Thymus (tissue), 11 donors: ENCODE measurements around the gene IP6K2. TPM values are rescaled to one million over a fixed set of nuclear protein-coding genes. Genes with fewer than 3 reads are reported as not detected.

Source experiments
- DNase-seq, 9 donors: peaks; one replicate each; pipeline ENCODE4 v3.0.0-alpha.2; 2013; ENCODE audit warnings: low spot score in 9 of 9, low read depth in 6 of 9, missing footprints in 1 of 9
- H3K27ac ChIP-seq, 2 donors: one replicate each; pipeline ENCODE4 v1.5.1; 2013; ENCODE audit warnings: control low read depth in 1 of 2, low read depth in 1 of 2, low read length in 1 of 2, mild to moderate bottlenecking in 1 of 2, moderate library complexity in 1 of 2
- H3K27me3 ChIP-seq, 2 donors: one replicate each; pipeline ENCODE4 v1.5.1; 2013; ENCODE audit warnings: low read length in 1 of 2; ENCODE audit not compliant: control insufficient read depth in 2 of 2, insufficient read depth in 1 of 2
- H3K36me3 ChIP-seq, 2 donors: one replicate each; pipeline ENCODE4 v1.5.1; 2013; ENCODE audit warnings: low read length in 1 of 2, mild to moderate bottlenecking in 1 of 2, moderate library complexity in 1 of 2; ENCODE audit not compliant: control insufficient read depth in 2 of 2, insufficient read depth in 2 of 2
- H3K4me1 ChIP-seq, 2 donors: one replicate each; pipeline ENCODE4 v1.5.1; 2013; ENCODE audit warnings: low read length in 2 of 2; ENCODE audit not compliant: control insufficient read depth in 2 of 2, insufficient read depth in 2 of 2
- H3K4me3 ChIP-seq, 2 donors: one replicate each; pipeline ENCODE4 v1.5.1; 2013; ENCODE audit warnings: low read length in 2 of 2, control low read depth in 1 of 2, mild to moderate bottlenecking in 1 of 2
- H3K9me3 ChIP-seq, 2 donors: one replicate each; pipeline ENCODE4 v1.5.1; 2013; ENCODE audit warnings: low read length in 1 of 2, mild to moderate bottlenecking in 1 of 2; ENCODE audit not compliant: control insufficient read depth in 2 of 2, insufficient read depth in 1 of 2
- WGBS: extraction: QIAGEN DNeasy Blood & Tissue Kit; methylation state at CpG from one replicate; pipeline ENCODE4 v1.1.7; 2013; 5-methylcytosine and 5-hydroxymethylcytosine counted together
- polyA plus RNA-seq: library from polyadenylated mRNA; stranded (reverse); fragments of 200-250 nt; gene quantifications from one replicate; pipeline ENCODE4 v1.2.3, GENCODE V29; 2013
- total RNA-seq: library from RNA; stranded (reverse); fragments of 120-200 nt; gene quantifications from one replicate; pipeline ENCODE4 v1.2.4, GENCODE V29; 2013
- donor health status: healthy.

IP6K2 gene
- total and polyA plus RNA-seq, 2 donors = 98.4 to 134 TPM

DNA sequence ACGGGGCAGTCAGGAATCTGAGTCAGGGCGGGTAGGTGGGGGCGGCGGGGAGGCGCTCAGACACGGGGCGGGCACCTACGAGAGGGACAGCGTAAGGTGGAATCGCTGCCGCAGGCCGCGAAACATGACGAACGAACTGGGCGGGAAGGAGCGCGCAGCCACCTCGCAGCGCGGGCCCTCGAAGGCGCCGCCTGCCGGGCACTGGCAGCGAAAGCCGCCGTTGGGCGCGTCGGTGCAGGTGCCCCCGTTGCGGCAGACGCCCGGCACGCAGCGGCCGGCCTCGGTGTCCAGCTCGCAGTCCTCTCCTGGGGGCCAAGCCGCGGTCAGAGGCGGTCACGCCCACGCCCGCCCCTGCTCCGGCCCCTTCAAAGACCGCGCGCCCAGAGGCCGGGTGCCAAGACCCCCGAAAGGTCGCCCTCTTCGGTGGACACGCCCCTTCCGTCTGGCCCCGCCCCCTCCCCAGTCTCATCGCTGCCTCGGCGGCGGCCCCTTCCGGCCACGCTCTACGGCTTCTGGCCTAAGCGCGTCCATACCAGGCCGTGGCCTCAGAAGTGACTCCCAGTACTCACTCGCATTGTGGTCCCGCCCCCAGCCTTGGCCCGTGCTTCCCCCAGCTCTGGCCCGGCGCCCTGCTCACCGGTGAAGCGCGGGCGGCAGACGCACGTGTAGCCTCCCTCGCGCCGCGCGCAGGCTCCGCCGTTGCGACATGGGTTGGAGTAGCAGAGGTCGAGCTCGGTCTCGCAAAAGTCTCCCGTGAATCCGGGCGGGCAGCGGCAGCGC is 60.8 kb downstream of the IP6K2 start:
- 4% methylated on average over 94 of the region's 94 CpGs for WGBS
- peak in 7 of 9 donors; percentile 61 to 88 (median 74) for DNase-seq

DNA sequence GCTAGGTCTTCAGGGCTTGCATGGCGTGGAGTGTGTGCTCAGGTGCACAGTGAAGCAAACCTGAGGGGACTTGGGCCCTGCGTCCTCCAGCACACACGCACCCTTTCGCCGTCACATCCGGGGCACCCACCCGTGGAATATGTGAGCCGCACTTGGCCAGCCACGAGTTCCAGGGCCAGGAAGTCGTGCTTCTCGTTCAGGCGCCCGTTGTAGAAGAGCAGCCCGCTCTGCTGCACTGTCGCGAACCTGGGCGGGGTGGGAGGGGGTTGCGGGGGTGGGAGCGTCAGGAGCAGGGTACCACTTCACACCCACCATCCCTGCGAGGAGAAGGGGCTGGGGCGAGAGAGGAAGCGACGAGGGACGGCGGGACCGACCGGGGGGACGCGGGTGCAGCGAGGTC is 61.4 kb downstream of the IP6K2 start:
- peak overlapping the region in 1 of 2 donors; percentile 64 for H3K27ac ChIP-seq
- peaks cover 0 to under 1% of the 10 kb centered on the region in 2 donors for H3K9me3 ChIP-seq
- no peaks in the 10 kb centered on the region for H3K36me3 ChIP-seq
- 11% methylated on average over 30 of the region's 30 CpGs for WGBS
- peaks cover 7 to 18% of the 10 kb centered on the region in 2 donors for H3K4me1 ChIP-seq
- peaks cover 5 to 55% of the 10 kb centered on the region in 2 donors for H3K27me3 ChIP-seq
- peak in 3 of 9 donors; percentile 6 to 49 (median 22) for DNase-seq
- peak overlapping the region; percentile 26 to 74 for H3K4me3 ChIP-seq

More for the DNA sequence above, 60.8 kb downstream of the IP6K2 start:
- H3K27ac ChIP-seq = peak overlapping the region; percentile 26 to 64
- peaks cover 10 to 61% of the 10 kb centered on the region in 2 donors for H3K27me3 ChIP-seq
- H3K4me1 ChIP-seq = peaks cover 10 to 23% of the 10 kb centered on the region in 2 donors
- H3K4me3 ChIP-seq = peak overlapping the region; percentile 46 to 74
- H3K9me3 ChIP-seq = peaks cover 0 to 5% of the 10 kb centered on the region in 2 donors
- H3K36me3 ChIP-seq = no peaks in the 10 kb centered on the region

DNA sequence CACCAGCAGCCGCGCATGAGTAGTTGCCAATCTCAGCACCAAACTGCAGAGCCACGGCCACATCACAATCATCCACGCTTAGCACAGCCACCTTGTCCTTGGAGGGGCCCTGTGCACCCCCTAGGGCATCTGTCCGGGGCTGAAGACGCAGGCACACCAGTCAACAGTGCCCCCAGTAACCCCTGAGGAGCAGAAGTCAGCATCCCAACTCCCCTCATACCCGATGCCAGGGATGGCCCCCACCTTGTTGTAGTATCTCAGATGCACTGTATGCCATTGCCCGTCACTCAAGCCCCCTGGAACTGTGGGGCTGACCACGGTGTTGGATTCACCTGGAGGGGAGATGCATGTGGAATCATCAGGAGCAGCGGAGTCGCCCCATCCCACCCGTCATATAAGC is 62.0 kb downstream of the IP6K2 start:
- Histone ChIP-seq H3K4me1 (peaks cover 7 to 18% of the 10 kb centered on the region in 2 donors), H3K27me3 (peaks cover 4 to 49% of the 10 kb centered on the region in 2 donors), H3K27ac (no peak overlapping the region), H3K4me3 (no peak overlapping the region), H3K36me3 (no peaks in the 10 kb centered on the region), H3K9me3 (no peaks in the 10 kb centered on the region)
- no peak for DNase-seq
- WGBS = 95% methylated on average over 12 of the region's 12 CpGs

- H3K9me3 ChIP-seq = no peaks in the 10 kb centered on the region
- DNase-seq = no peak
- peaks cover 2 to 30% of the 10 kb centered on the region in 2 donors for H3K27me3 ChIP-seq
- no peaks in the 10 kb centered on the region for H3K36me3 ChIP-seq
- 97% methylated on average over 15 of the region's 15 CpGs for WGBS
- H3K4me3 ChIP-seq = no peak overlapping the region
- no peak overlapping the region for H3K27ac ChIP-seq
- peaks cover 7 to 18% of the 10 kb centered on the region in 2 donors for H3K4me1 ChIP-seq
Measured at GRCh38 chr3:48652923-48653715, 63.9 kb downstream of the IP6K2 start.

GRCh38 chr3:48651771-48652170 is 65.2 kb downstream of the IP6K2 start:
- H3K27me3 ChIP-seq = peaks cover 2 to 16% of the 10 kb centered on the region in 2 donors
- H3K36me3 ChIP-seq = no peaks in the 10 kb centered on the region
- WGBS = 95% methylated on average over 11 of the region's 11 CpGs
- H3K4me1 ChIP-seq = peaks cover 7 to 13% of the 10 kb centered on the region in 2 donors
- DNase-seq = no peak
- no peaks in the 10 kb centered on the region for H3K9me3 ChIP-seq
- H3K4me3 ChIP-seq = no peak overlapping the region
- H3K27ac ChIP-seq = no peak overlapping the region

DNA sequence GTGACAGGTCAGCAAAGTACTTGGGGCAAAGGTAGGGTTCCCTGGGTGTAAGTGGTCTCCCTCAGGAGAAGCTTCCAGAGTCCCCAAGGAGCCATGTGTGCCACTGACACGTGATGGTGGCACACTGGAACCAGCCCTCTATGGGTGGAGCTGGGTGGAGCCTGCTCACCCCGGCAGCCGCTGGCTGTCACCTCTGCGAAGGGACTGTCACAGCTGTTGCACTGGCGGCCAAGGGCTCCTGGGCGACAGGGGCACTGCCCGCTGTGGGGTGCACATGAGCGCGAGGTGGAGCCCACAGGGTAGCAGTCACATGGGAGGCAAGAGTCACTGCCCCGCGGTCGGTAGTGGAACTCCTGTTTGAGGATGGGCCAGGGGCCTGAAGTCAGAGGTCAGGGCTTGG is 66.3 kb downstream of the IP6K2 start:
- whole genome bisulfite sequencing = 93% methylated on average over 12 of the region's 12 CpGs
- peaks cover 5 to 6% of the 10 kb centered on the region in 2 donors for H3K4me1 ChIP-seq
- no peak overlapping the region for H3K27ac ChIP-seq
- no peaks in the 10 kb centered on the region for H3K9me3 ChIP-seq
- peaks cover 2 to 10% of the 10 kb centered on the region in 2 donors for H3K27me3 ChIP-seq
- H3K4me3 ChIP-seq = no peak overlapping the region
- no peak for DNase-seq
- no peaks in the 10 kb centered on the region for H3K36me3 ChIP-seq

GRCh38 chr3:48648188-48648850 is 68.7 kb downstream of the IP6K2 start:
- Histone ChIP-seq H3K4me3 (no peak overlapping the region), H3K27me3 (no peaks in the 10 kb centered on the region), H3K4me1 (no peaks in the 10 kb centered on the region), H3K9me3 (no peaks in the 10 kb centered on the region), H3K36me3 (no peaks in the 10 kb centered on the region), H3K27ac (no peak overlapping the region)
- no peak for DNase-seq
- WGBS = 94% methylated on average over 15 of the region's 15 CpGs

DNA sequence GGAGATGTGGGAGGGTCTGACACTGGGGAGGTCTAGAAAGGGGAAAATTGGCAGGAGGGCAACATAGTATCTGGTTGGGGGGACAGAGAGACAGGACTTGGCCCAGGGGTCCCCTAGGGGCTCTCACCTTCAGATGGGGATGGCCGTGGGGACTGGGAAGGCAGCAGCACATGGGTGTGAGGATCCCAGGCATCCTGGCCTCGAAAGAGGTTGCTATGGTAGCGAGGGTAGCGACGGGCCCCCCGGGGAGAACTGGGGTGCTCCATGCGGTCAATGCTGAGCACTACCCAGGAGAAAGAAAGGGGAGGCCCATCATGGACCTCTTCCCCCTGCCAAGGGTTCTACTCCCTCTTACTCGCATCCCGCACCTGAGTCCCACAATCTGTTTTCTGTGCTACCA is 69.3 kb downstream of the IP6K2 start:
- 93% methylated on average over 9 of the region's 9 CpGs for WGBS
- no peak overlapping the region for H3K27ac ChIP-seq

More for the DNA sequence above, 69.3 kb downstream of the IP6K2 start:
- no peak for DNase-seq
- no peaks in the 10 kb centered on the region for H3K9me3 ChIP-seq
- H3K4me3 ChIP-seq = no peak overlapping the region
- H3K27me3 ChIP-seq = no peaks in the 10 kb centered on the region
- no peaks in the 10 kb centered on the region for H3K4me1 ChIP-seq
- H3K36me3 ChIP-seq = no peaks in the 10 kb centered on the region
